Upper lobe of left lung (tissue), 4 donors: Measurements from ENCODE around the gene SFXN2.

ENCODE experiments used
- CTCF ChIP-seq, 6 experiments: fragments of 450-650 bp in 4 of 6; fragments of 200-600 bp in 2 of 6; sonication (generic) in 2 of 6; IDR thresholded peaks; one replicate each; pipeline ENCODE4 v1.5.1; 2016 to 2019; ENCODE audit warnings: antibody characterized with exemption in 6 of 6
- EP300 ChIP-seq, 4 donors: sonication (generic); formaldehyde crosslinking; IDR thresholded peaks; one replicate each; pipeline ENCODE4 v1.5.1; 2017; ENCODE audit warnings: antibody characterized with exemption in 4 of 4, control low read depth in 2 of 4
- POLR2A ChIP-seq, 4 donors: fragments of 450-650 bp; IDR thresholded peaks; one replicate each; pipeline ENCODE4 v1.5.1; 2016 to 2017; ENCODE audit warnings: antibody characterized with exemption in 4 of 4, mild to moderate bottlenecking in 2 of 4
- POLR2AphosphoS5 ChIP-seq, 2 donors: sonication (generic); formaldehyde crosslinking; IDR thresholded peaks; one replicate each; pipeline ENCODE4 v1.5.1; 2017; ENCODE audit warnings: antibody characterized with exemption in 2 of 2

DNA sequence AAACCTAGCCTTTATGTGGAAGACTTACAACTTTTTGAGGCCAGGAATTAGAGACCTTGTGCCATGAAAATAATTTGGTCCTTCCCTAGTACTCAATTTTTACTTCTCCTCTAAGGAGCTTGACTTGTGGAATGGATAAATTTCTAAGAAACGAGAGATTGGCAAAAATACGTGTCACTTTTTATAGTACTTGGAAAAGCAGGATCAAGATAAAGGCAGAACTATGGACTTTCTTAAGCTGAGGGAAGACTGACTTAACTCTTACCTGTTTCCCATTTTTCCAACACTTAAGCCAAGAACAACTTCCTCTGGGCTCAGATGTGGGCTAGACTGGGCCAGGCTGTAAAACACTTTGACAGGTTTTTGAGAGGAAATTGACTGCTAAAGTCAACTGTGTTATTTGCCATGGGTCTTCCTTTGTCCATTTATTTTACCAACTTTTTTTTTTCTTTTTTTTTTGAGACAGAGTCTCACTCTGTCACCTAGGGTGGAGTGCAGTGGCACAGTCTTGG, 27.3 kb downstream of the SFXN2 start:
- TF ChIP-seq POLR2AphosphoS5 (IDR thresholded peaks at IDR 0.05) (no peak), CTCF (IDR thresholded peaks at IDR 0.05) (no peak), POLR2A (IDR thresholded peaks at IDR 0.05) (no peak), EP300 (IDR thresholded peaks at IDR 0.05) (no peak)
